ENCODE data around the gene SPDYE4.
A peak's percentile ranks its signal among the peaks of the same experiment; 100 is the strongest.

SPDYE4 gene

GRCh38 chr17:8782176-8782575 is 23.8 kb upstream of the SPDYE4 start:
- no peak for DNase-seq

DNA sequence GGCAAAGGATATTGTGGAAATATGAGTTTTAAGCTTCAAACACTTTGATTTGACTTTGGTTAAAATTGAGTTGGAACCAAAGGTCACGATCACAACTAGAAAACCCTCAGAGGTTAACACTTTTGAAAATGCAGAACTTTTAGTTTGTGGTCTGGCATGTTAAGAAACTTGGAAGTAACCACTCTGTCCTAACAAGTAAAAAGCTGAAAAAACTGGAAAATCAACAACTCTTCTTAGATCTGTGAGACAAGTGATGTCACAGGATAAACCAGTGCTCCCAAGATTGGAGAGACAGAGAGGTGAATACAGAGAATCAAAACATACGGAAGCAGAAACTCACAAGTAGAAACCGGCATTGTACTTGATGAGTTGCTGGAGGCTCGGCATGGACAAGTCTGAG is 23.4 kb upstream of the SPDYE4 start:
- DNase-seq: no peak

GRCh38 chr17:8776881-8777280 is 18.5 kb upstream of the SPDYE4 start:
- no peak for DNase-seq

DNA sequence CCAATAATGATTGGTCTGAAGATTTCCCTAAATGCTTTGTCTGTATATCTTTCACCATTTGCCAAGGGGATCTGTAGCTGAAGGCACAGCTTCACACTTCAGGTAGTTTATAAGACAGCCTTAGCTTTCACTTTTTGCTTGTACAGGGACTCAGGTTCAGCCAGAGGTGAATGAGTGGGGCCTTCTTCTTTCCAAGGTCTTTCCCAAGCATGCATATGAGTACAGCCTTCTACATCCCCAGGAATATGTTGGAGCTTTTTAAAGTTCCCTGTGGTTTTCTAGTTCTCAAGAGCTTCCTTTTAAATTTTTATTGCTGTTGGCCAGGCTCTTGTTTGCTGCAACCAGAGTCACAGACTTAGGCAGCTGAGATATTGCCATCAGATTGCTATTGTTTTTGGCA is 17.9 kb upstream of the SPDYE4 start:
- no peak for DNase-seq

- DNase-seq: no peak
Observed at GRCh38 chr17:8766731-8767130, 8.4 kb upstream of the SPDYE4 start.

GRCh38 chr17:8762012-8762411 is 3.7 kb upstream of the SPDYE4 start:
- no peak for DNase-seq

GRCh38 chr17:8757189-8757588 is 1.2 kb downstream of the SPDYE4 start:
- no peak for DNase-seq

DNA sequence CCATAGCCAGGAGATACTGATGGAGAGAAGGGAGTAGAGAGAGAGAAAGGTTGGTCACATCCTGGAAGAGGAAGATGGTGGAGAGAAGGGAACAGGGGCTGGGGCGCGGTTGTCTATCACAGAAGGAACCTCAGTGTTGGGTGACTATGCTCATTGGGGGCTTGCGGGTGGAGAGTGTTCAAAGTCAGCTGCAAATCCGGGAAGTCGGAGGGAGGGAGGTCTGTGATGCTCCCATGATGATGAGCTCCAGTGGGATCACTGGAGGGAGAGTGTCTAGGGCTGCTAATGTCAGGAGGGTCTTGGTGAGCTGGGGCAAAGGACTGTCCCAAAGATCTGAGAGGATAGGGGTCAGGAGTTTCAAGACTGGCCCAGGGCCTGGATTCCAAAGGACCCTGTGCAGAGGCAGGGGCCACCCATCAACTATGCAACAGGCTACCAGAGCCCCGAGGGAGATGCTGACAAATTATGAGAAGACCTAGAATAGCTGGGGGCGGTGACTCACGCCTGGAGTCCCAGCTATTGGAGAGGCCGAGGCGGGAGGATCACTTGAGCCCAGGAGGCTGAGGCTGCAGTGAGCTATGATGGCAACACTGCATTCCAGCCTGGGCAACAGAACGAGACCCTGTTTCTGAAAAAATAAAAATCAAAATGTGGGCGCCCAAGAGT is 2.6 kb downstream of the SPDYE4 start:
- no peak for DNase-seq

DNA sequence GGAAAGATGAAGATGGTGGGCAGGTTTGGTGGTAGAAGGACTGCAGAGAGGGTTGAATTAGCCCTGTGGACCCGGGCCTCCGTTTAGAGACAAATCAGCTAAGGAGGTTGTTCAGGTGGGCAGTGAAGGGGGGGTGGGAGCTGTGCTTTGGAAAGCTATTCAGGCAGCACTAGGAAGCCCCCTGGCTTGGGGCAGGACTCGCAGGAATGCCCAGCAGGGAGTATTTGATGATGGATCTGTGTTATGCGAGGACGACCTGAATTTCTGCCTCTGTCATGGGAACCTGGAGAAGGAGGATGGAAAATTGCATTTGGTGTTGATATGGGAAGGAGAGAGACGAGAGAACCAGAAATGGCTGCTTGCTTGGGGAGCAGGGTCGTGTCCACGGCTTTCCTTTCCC is 3.5 kb downstream of the SPDYE4 start:
- no peak for DNase-seq

GRCh38 chr17:8753976-8754440 is 4.3 kb downstream of the SPDYE4 start:
- DNase-seq: no peak

DNA sequence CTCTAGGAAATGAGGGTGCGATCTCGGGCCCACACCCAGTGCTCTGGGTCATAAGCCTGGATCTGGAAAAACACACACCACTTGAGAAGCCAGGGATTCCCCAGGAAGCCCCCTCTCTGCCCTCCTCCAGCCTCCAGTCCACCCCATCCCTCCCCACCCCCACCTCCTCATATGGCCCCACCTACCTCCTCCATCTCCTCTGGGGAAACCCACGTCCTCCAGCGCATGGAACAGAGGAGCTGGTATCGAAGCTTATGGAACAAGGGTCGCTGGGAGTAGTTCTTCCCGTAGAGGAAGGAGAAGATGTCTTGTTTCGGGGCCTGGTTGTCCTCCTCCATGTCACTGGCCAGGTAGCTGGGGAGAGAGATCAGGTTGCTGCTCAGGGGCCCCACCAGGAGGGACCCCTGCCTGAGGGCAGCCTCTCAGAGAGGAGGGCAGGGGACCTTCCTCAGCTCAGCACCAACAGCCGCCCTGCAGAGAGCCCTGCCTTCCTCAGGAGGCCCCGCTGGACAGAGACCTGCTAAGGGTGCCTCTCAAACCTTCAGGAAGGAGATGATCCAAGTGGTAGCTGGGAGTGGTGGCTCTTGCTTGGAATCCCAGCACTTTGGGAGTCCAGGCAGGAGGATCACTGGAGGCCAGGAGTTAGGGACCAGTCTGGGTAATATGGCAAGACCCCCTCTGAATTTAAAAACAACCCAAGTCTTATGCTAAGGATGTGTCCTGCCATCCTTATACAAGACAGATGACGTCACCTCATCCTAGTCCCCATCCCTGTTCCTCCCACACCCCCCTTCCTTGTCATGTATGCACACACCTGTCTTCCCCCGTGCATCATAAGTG is 5.0 kb downstream of the SPDYE4 start:
- no peak for DNase-seq

- no peak for DNase-seq
Observed at GRCh38 chr17:8749616-8750015, 8.7 kb downstream of the SPDYE4 start.

GRCh38 chr17:8747742-8748141 is 10.6 kb downstream of the SPDYE4 start:
- DNase-seq: no peak

GRCh38 chr17:8746501-8747236 is 11.7 kb downstream of the SPDYE4 start:
- no peak for DNase-seq

DNA sequence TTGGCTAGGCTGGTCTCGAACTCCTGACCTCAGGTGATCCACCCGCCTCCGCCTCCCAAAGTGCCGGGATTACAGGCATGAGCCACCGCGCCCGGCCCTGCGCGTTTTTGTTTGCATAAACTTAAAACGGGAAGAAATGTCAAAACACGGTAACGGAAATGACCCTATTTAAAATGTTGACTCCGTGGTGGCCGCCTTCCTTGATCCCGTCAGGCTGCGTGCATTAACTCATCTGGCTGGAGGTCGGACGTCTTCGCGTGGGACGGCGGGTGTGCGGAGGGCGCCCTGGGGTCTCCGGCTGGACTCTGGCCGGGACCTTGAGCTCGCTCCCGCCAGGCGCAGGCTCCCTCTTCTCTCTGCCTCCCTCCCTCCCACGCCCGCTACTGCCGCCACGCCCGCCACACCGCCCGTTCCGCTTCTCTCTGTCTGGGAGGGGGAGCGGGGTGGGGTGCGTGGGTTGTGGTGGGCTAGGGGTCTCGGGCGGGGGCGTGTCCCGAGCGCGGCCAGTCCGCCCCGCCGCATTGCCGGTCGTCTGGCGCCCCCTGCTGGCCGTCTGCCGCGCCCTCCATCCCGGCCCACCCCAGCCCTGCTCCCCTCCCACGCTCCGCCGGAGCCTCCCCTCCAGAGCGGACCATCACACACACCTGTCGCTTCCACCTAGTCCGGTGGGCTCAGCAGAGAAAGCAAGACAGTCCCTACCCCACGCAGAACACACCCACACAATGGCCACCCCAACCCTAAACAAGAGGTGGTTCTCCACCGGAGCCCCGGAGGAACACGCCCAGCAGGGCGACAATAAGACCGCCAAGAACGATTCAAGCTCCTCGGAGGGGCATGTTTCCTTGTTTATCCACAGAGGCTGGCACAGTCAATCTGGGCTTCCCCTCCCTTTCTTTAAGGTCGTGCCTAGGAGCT is 12.5 kb downstream of the SPDYE4 start:
- peak; percentile 82 for DNase-seq

DNA sequence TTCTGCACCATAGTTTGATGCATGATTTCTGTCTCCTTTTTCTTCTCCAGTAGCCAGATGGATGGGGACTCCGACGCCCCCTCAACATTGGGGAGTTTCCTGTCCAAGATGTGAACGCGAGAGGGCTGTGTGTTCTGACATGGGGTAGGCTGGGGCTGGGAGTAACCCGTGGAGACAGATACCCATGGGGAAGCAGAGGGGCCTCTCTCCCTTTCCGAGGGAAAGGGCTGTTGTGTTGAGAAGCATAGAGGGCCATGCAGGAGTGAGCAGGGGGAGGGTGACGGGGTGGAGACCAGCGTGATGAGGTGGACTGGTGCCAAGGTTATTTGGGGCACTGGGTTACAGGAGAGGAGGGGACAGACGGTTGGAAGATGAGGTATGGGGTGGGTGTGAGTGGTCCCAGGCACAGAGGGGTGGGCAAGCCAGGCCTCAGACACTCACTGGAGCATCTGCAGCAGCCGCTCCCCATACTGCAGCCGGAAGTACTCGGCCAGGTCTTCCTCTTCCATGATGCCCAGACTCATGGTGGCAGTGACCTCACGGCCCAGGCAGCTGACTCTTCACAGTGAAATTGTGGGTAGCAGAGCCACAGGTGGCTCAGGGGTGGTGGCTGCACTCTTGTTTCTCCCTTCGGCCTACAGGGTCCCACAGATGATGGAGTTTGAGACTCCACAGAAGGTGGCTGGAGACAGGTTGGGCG is 14.1 kb downstream of the SPDYE4 start:
- DNase-seq: no peak

DNA sequence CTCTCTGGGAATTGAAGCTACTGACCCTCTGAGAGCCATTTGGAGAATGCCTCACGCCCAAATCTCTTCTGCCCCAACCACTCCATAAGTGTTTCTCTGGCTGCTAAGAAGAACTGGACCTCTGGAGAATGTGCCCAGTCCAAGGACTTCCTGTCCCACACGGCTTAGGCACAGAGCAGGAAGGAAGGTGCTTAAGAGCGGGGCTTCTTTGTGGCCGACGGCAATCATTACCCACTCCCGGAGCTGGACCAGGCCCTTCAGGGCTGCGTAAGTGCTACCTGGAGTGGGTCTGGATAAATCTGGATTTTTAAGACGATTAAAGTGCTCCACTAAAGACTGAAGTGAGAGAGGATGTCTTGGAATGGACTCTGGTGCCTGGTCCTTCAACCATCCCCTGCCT is 15.5 kb downstream of the SPDYE4 start:
- DNase-seq: no peak

DNA sequence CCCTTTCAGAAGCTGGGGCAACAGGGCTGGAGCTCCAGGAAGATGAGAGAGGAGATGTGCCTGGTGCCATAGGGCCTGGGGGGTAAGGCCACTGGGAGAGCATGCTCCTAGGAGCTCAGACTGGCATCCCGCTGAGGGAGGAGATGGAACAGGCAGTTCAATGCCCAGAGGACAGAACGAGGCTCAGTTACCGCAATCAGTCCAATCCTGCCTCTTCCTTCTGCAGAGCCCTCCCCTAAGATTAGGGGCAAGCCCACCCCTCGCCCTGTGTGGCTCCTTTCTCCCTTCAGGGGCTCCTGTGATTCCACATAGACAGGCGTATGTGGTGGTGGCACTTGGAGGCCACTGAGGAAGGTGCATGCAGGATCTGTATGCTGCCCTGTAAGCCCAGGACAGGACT is 16.1 kb downstream of the SPDYE4 start:
- DNase-seq: no peak

DNA sequence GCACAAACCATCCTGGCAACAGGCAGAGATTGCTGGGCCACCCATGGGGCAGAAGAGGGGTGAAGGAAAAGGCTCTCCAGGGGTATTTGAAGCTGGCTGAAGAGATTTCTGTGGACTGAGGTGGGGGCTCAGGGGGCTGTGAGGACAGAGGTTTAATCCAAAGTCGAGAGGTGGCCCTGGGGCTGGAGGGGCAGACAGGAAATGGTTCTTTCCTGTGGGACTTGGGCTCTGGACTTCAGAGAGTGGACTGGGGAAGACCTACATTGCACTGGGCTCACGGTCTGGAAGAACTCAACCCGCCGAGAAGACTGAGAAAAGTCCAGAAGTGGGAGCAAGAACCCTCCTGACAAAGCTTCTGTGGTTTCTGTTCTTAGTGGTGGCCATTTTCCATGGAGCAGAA is 16.6 kb downstream of the SPDYE4 start:
- no peak for DNase-seq

GRCh38 chr17:8741366-8741765 is 17.0 kb downstream of the SPDYE4 start:
- DNase-seq: no peak

- peak; percentile 64 for DNase-seq
Observed at GRCh38 chr17:8740486-8740885, 17.9 kb downstream of the SPDYE4 start.

- DNase-seq: no peak
Observed at GRCh38 chr17:8739097-8739496, 19.2 kb downstream of the SPDYE4 start.
